ENCODE results near the gene SPIN1.
A peak's percentile ranks its signal among the peaks of the same experiment; 100 is the strongest.

SPIN1 gene

GRCh38 chr9:88488166-88488565, 99.9 kb downstream of the SPIN1 start:
- no peak for FAIRE-seq

DNA sequence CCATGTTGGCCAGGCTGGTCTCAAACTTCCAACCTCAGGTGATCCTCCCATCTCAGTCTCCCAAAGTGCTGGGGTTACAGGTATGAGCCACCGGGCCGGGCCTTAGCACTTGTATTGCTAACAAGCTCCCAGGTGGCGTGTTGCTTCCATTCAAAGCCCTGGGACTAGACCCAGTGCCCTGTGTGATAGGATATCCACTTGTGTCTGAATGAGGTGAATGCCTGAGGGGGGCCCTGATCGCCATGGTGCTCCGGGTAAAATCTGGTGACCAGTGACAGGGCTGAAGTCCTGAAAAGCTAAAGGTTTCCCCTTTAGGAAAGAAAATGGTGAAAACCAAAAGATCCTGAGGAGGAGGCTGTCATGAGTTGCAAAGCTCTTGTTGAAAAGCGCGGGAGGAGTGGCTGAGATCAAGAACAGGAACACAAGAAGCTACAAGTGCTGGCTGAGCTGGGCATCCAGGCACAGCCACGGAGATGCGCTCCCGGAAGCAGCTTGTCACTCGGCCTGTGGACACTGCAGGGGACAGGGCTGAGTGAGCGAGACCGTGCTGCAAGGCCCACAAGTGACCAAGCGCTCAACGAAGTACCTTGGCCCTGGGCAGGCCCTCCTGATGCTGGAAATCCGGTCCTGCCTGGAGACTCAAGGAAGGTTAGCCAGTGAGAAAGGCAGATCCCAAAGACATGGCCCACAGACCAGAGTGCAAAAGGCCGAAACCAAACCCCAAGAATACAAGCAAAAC, 106.9 kb downstream of the SPIN1 start:
- FAIRE-seq (no peak), DNase-seq (ENCODE audit: low spot score) (no peak)

More at GRCh38 chr9:88488166-88488565, 99.9 kb downstream of the SPIN1 start:
- DNase-seq (ENCODE audit: low spot score) = no peak

DNA sequence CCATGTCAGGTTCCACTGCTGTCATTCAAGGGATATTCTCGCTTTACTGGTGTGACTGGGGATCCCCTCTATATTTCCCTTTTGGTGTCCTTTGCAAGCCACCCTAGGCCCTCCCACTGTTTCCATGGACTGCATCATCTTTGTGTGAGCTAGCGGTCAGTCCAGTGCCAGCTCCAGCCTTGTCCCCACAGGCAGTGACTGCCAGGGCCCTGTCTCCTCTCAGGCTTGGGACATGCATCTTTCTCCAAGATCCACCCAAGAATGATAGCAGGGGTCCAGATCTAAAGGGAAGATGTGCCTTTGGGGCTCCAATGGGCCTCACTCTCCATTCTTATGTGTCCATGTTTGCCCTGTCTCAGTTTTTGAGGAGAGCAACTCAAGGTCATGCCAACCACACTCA, 109.0 kb downstream of the SPIN1 start:
- no peak for FAIRE-seq
- no peak for DNase-seq (ENCODE audit: low spot score)

- FAIRE-seq (no peak), DNase-seq (ENCODE audit: low spot score) (no peak)
Measured at GRCh38 chr9:88498880-88499279, 110.6 kb downstream of the SPIN1 start.

- DNase-seq (ENCODE audit: low spot score) = no peak
- no peak for FAIRE-seq
Measured at GRCh38 chr9:88501086-88501485, 112.8 kb downstream of the SPIN1 start.

GRCh38 chr9:88502552-88503034, 114.3 kb downstream of the SPIN1 start:
- no peak for DNase-seq (ENCODE audit: low spot score)
- no peak for FAIRE-seq

DNA sequence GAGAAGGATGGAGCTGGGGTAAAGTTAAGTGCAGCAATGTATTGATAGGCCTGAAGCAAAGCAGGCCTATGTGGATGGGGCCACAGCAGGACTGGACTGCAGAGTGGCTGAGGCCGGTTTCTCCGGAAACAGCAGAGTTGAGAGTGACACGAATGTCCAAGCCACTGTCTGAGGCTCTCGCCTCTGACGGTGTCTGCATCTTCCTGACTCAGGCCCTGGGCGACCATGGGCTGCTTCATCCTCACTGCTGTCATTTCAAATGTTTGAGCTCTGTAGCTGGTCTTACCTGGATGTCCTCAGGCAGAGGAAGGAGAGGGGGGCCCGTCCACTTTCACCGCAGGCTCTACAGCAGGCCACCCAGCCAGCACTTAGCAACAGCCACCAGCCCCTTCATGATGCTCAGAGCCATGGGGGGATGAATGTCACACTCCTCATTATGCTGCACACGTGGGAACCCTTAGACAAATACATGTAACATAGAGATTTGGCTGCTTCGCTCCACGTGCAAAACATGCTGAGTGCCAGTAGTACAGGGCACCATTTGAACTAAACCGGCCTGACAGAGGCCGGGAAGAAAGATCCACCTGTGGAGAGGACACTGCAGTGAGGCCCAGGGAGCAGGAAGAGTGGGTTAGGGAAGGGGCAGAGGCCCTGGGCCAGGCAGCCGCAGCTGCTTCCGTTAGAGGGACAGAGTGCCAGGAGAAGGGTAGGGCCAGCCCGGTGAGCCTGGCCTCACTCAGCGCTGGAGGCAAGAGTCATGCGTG, 115.0 kb downstream of the SPIN1 start:
- DNase-seq (ENCODE audit: low spot score) = no peak
- FAIRE-seq = no peak

- DNase-seq (ENCODE audit: low spot score) (no peak), FAIRE-seq (peak; percentile 99)
Measured at GRCh38 chr9:88503845-88504764, 115.9 kb downstream of the SPIN1 start.

GRCh38 chr9:88508326-88508725, 120.1 kb downstream of the SPIN1 start:
- no peak for DNase-seq (ENCODE audit: low spot score)
- no peak for FAIRE-seq

- FAIRE-seq (no peak), DNase-seq (ENCODE audit: low spot score) (no peak)
Measured at GRCh38 chr9:88511906-88512305, 123.7 kb downstream of the SPIN1 start.

DNA sequence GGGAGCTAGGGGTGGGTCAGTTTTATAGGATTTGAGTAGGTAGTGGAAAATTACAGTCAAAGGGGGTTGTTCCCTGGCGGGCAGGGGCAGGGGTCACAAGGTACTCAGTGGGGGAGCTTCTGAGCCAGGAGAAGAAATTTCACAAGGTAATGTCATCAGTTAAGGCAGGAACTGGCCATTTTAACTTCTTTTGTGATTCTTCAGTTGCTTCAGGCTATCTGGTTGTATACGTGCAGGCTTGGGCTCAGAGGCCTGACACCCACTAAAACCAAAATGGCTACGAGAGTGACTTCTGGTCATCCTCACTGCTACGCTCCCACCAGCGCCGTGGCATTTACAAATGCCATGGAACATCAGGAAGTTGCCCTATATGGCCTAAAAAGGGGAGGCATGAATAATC, 126.0 kb downstream of the SPIN1 start:
- no peak for FAIRE-seq

DNA sequence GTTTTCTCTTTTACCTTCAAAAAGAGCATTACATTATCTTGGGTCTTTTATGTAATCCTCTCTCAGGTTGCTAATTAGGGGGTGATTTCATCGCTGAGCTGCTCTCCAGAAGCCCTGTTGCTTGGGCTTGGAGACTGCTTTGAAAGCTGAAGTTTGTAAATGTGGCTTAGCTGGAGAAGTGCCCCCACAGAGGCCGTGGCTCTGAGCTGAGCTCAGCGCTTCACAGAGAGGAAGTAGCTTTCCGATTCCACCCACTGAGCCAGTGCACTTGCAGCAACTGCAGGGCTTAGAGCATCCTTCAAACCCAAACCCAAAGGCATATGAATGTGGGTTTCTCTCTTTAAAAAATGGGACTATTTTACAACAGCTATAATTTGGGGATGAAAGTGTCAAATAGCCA, 133.1 kb downstream of the SPIN1 start:
- DNase-seq (ENCODE audit: low spot score) (no peak), FAIRE-seq (no peak)

More for the DNA sequence above, 126.0 kb downstream of the SPIN1 start:
- no peak for DNase-seq (ENCODE audit: low spot score)

- no peak for FAIRE-seq
Measured at GRCh38 chr9:88522360-88522759, 134.1 kb downstream of the SPIN1 start.

GRCh38 chr9:88523056-88523455, 134.8 kb downstream of the SPIN1 start:
- FAIRE-seq = no peak
- DNase-seq (ENCODE audit: low spot score) = peak; percentile 80

More at GRCh38 chr9:88522360-88522759, 134.1 kb downstream of the SPIN1 start:
- DNase-seq (ENCODE audit: low spot score) = no peak

GRCh38 chr9:88524911-88525310, 136.7 kb downstream of the SPIN1 start:
- DNase-seq (ENCODE audit: low spot score) (no peak), FAIRE-seq (no peak)

DNA sequence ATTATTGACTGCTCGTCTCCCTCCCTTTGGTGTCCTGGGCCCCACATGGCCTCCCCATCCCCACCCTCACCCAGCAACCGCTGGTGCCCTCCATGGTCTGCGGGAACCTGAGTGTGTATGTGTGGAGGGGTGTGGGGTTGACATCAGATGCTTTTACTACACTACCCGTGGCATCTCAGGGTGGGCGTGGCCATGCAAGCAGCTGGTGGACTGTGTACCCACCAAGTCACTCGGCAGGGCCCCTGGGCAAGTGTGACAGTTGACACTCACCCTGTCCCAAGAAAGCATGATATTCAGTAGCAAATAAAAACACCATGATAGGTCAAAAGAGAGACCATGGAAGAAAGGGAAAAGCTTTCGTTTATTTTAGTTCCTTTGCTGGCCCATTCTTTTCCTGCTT, 139.4 kb downstream of the SPIN1 start:
- no peak for FAIRE-seq
- DNase-seq (ENCODE audit: low spot score) = no peak

Measured in urothelium cell line (cell line).